ENCODE data around the gene WDR54. TPM values are rescaled to one million over a fixed set of nuclear protein-coding genes. Genes with fewer than 3 reads are reported as not detected.

The WDR54 gene
- polyA plus RNA-seq, 1 of the 3 experiments (the other 2 are of a cell fraction): 61.6 TPM

DNA sequence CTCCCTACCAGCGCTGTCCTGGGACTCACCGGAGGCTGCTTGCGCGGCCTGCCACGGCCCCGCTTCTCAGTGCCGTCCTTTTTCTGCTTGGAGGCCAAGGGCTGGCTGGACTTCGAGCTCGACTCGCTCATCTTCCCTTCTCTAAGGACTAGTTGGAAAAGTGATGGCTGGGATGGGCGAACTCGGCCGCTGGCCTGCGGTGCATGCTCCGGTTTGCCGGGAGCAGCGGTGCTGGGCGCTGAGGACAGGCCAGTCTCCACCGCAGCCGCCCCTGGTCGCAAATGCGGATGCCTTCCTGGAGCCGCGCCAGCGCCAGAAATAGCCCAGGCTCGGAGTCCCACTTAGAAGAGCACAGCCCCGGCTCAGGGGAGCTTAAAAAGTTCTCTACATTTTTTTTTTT is 3.2 kb upstream of the WDR54 start:
- TF ChIP-seq ELF1 (IDR thresholded peaks at IDR 0.05) (no peak), EP300 (IDR thresholded peaks at IDR 0.05; ENCODE audit: borderline replicate concordance in 1 of 2, low read depth in 1 of 2, low read length in 1 of 2) (no peak), USF1 (IDR thresholded peaks at IDR 0.05; ENCODE audit: borderline replicate concordance, low read depth) (no peak), TAF1 (IDR thresholded peaks at IDR 0.05; ENCODE audit: borderline replicate concordance, low read depth, low read length) (no peak), FOSL2 (IDR thresholded peaks at IDR 0.05; ENCODE audit: borderline replicate concordance, low read depth) (no peak), GATA2 (CRISPR knock-in tag; IDR thresholded peaks at IDR 0.05) (no peak)
- no peaks in the 10 kb centered on the region for H3K9me2 ChIP-seq
- H3K4me1 ChIP-seq (ENCODE audit: control insufficient read depth in 1 of 2, insufficient read depth in 2 of 2, low read depth in 1 of 2, low read length in 1 of 2): peaks cover 0 to 15% of the 10 kb centered on the region in 2 experiments; a peak in 1 of 4 replicates
- no peak overlapping the region for H3K4me3 ChIP-seq (ENCODE audit: low read depth in 2 of 2, low read length in 1 of 2)
- no peak overlapping the region for H3K4me2 ChIP-seq
- no peak overlapping the region for H3K27ac ChIP-seq (ENCODE audit: low read depth in 2 of 2, low read length in 1 of 2)
- peak; percentile 12 for DNase-seq
- no peak overlapping the region for H3K9ac ChIP-seq
- ChIA-PET CTCF (interaction anchor here (1.5 kb wide), 2 partner anchors 26 to 168 kb away, joined by 4 to 5 read pairs; no protein-coding TSS in a partner anchor), POLR2A (no interaction called here)
- 95% methylated on average over 27 of the region's 27 CpGs for WGBS (ENCODE audit: low lambda C conversion rate)
- no peaks in the 10 kb centered on the region for H3K36me3 ChIP-seq (replicated peaks in 1 of 2; ENCODE audit: control insufficient read depth in 1 of 2, insufficient read depth in 2 of 2, low read length in 1 of 2)
- no peak overlapping the region for H2AFZ ChIP-seq (ENCODE audit: low read depth)
- no peaks in the 10 kb centered on the region for H3K9me3 ChIP-seq
- no peaks in the 10 kb centered on the region for H3K79me2 ChIP-seq (ENCODE audit: insufficient read depth)
- H3F3A ChIP-seq (replicated peaks; ENCODE audit: insufficient read depth): peaks cover 4% of the 10 kb centered on the region
- H3K27me3 ChIP-seq (ENCODE audit: insufficient read depth): no peaks in the 10 kb centered on the region
- H4K20me1 ChIP-seq (ENCODE audit: insufficient read depth): no peaks in the 10 kb centered on the region

DNA sequence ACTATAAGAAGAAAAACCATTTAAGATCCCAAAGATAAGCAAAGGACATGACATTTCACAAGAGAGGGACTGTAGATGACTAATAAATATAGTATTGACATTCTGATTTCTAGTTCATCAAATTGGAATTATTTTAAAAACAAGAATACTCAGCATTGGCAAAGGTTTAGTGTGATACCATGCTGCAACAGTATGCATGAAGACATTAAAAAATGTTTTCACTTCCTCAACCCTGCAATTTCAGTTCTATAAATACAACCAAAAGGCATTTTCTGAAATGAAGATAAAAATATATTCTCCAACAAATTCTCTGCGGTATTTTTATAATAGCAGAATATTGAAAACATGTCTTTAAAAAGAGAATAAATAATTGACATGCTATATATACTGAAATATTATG is 2.2 kb upstream of the WDR54 start:
- no peak overlapping the region for H3K4me3 ChIP-seq (ENCODE audit: low read depth in 2 of 2, low read length in 1 of 2)
- no peaks in the 10 kb centered on the region for H3K9me2 ChIP-seq
- H2AFZ ChIP-seq (ENCODE audit: low read depth): no peak overlapping the region
- H4K20me1 ChIP-seq (ENCODE audit: insufficient read depth): no peaks in the 10 kb centered on the region
- POLR2A ChIA-PET: no interaction called here
- no peak overlapping the region for H3K27ac ChIP-seq (ENCODE audit: low read depth in 2 of 2, low read length in 1 of 2)
- DNase-seq: no peak
- H3F3A ChIP-seq (replicated peaks; ENCODE audit: insufficient read depth): peaks cover 4% of the 10 kb centered on the region
- TF ChIP-seq FOXJ3 (CRISPR knock-in tag; IDR thresholded peaks at IDR 0.05): no peak
- TF ChIP-seq NRF1 (IDR thresholded peaks at IDR 0.05; ENCODE audit: low read depth, low read length): no peak
- no peak for TF ChIP-seq ELF1 (IDR thresholded peaks at IDR 0.05)
- no peak for TF ChIP-seq GATA2 (CRISPR knock-in tag; IDR thresholded peaks at IDR 0.05)
- no peak for TF ChIP-seq SMC3 (IDR thresholded peaks at IDR 0.05; ENCODE audit: low read depth, low read length)
- no peak for TF ChIP-seq POLR2AphosphoS5 (IDR thresholded peaks at IDR 0.05; ENCODE audit: low read depth, low read length)
- TF ChIP-seq YY1 (IDR thresholded peaks at IDR 0.05; ENCODE audit: low read depth): no peak
- H3K27me3 ChIP-seq (ENCODE audit: insufficient read depth): no peaks in the 10 kb centered on the region
- H3K4me1 ChIP-seq (ENCODE audit: control insufficient read depth in 1 of 2, insufficient read depth in 2 of 2, low read depth in 1 of 2, low read length in 1 of 2): peaks cover 0 to 16% of the 10 kb centered on the region in 2 experiments; a peak in 1 of 4 replicates
- no peak overlapping the region for H3K9ac ChIP-seq
- CTCF ChIA-PET: interaction anchor here (1.5 kb wide), 2 partner anchors 27 to 169 kb away, joined by 4 to 5 read pairs; no protein-coding TSS in a partner anchor
- H3K36me3 ChIP-seq (replicated peaks in 1 of 2; ENCODE audit: control insufficient read depth in 1 of 2, insufficient read depth in 2 of 2, low read length in 1 of 2): peaks cover 0 to 3% of the 10 kb centered on the region in 2 experiments
- H3K79me2 ChIP-seq (ENCODE audit: insufficient read depth): no peaks in the 10 kb centered on the region
- H3K9me3 ChIP-seq: no peaks in the 10 kb centered on the region
- H3K4me2 ChIP-seq: no peak overlapping the region
- 91% methylated on average over 1 of the region's 1 CpG for WGBS (ENCODE audit: low lambda C conversion rate)

DNA sequence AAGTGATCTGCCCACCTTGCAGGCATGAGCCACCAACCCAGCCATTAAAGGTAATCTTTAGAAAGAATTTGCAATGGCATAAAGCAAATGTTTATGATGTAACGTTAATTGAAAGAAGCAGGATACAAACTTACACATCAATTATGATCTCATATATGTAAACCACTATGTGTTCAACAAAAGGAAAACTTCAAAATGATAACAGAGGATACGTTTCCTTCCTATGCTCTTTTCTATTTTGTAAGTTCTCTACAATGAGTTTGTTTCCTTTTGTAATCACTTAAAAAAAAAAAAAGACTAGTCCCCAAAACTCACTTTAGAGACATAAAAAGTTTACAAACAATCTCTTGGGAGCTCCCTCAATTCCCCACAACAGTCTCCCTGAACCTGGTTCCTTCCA is 1.5 kb upstream of the WDR54 start:
- Histone ChIP-seq H3K9me3 (no peaks in the 10 kb centered on the region), H3K4me3 (ENCODE audit: low read depth in 2 of 2, low read length in 1 of 2) (no peak overlapping the region), H4K20me1 (ENCODE audit: insufficient read depth) (no peaks in the 10 kb centered on the region), H3K4me2 (no peak overlapping the region), H3K36me3 (replicated peaks in 1 of 2; ENCODE audit: control insufficient read depth in 1 of 2, insufficient read depth in 2 of 2, low read length in 1 of 2) (peaks cover 0 to 6% of the 10 kb centered on the region in 2 experiments), H3K4me1 (ENCODE audit: control insufficient read depth in 1 of 2, insufficient read depth in 2 of 2, low read depth in 1 of 2, low read length in 1 of 2) (peaks cover 0 to 16% of the 10 kb centered on the region in 2 experiments; a peak in 1 of 4 replicates), H3K79me2 (ENCODE audit: insufficient read depth) (no peaks in the 10 kb centered on the region), H2AFZ (ENCODE audit: low read depth) (no peak overlapping the region; the same call in 1 of the 2 replicates), H3K9ac (no peak overlapping the region), H3K27ac (ENCODE audit: low read depth in 2 of 2, low read length in 1 of 2) (no peak overlapping the region), H3F3A (replicated peaks; ENCODE audit: insufficient read depth) (peaks cover 4% of the 10 kb centered on the region), H3K9me2 (no peaks in the 10 kb centered on the region), H3K27me3 (ENCODE audit: insufficient read depth) (no peaks in the 10 kb centered on the region)
- POLR2A ChIA-PET: interaction anchor here (1.2 kb wide), 1 partner anchor 31 kb away, joined by 6 read pairs; no protein-coding TSS in a partner anchor
- no peak for DNase-seq
- 98% methylated on average over 2 of the region's 2 CpGs for WGBS (ENCODE audit: low lambda C conversion rate)
- CTCF ChIA-PET: interaction anchor here (1.0 to 3.8 kb wide), 2 partner anchors 28 to 170 kb away, joined by 3 to 22 read pairs; no protein-coding TSS in a partner anchor
- TF ChIP-seq IRF3 (IDR thresholded peaks at IDR 0.05; ENCODE audit: low read depth, low read length): no peak
- no peak for TF ChIP-seq EZH2phosphoT487 (IDR thresholded peaks at IDR 0.05; ENCODE audit: borderline replicate concordance, low read depth)
- no peak for TF ChIP-seq MEF2A (IDR thresholded peaks at IDR 0.05; ENCODE audit: borderline replicate concordance, low read depth)
- TF ChIP-seq SIN3A (IDR thresholded peaks at IDR 0.05; ENCODE audit: borderline replicate concordance, low read depth, low read length): no peak
- TF ChIP-seq JUND (IDR thresholded peaks at IDR 0.05): no peak
- no peak for TF ChIP-seq ELF1 (IDR thresholded peaks at IDR 0.05)
- TF ChIP-seq YY1 (IDR thresholded peaks at IDR 0.05; ENCODE audit: low read depth): no peak
- TF ChIP-seq GABPA (IDR thresholded peaks at IDR 0.05; ENCODE audit: low read depth): no peak
- no peak for TF ChIP-seq MXI1 (IDR thresholded peaks at IDR 0.05; ENCODE audit: low read depth, low read length)
- TF ChIP-seq RXRA (IDR thresholded peaks at IDR 0.05; ENCODE audit: borderline replicate concordance, low read depth): no peak
- TF ChIP-seq RFX5 (IDR thresholded peaks at IDR 0.05; ENCODE audit: low read length): no peak
- TF ChIP-seq TAF1 (IDR thresholded peaks at IDR 0.05; ENCODE audit: borderline replicate concordance, low read depth, low read length): no peak
